HG03558 (cell line): ENCODE data around the gene CCHCR1.
"Not testable (repeated sequence)": the region's sequence is repeated elsewhere in the genome, so short reads cannot be mapped to it uniquely, and the experiment has no call there.

Experiments
- ATAC-seq: cut with Tn5 transposase; IDR thresholded peaks from one replicate; pipeline ENCODE4 v1.9.1; 2021; ENCODE audit warnings: moderate number of reproducible peaks; ENCODE audit not compliant: unreplicated experiment; ENCODE audit errors: extremely low read depth

The CCHCR1 gene

GRCh38 chr6:31157513-31158139 is at the start of gene CCHCR1:
CCHCR1 (minus strand) TSS chr6:31157802; CDS start chr6:31157600, 202 bp downstream.
- ATAC-seq, result no peak

GRCh38 chr6:31205638-31206037 is 48.0 kb upstream of the CCHCR1 start:
- no peak for ATAC-seq

GRCh38 chr6:31204751-31205145 is 47.1 kb upstream of the CCHCR1 start:
- no peak for ATAC-seq

GRCh38 chr6:31203345-31203979 is 45.9 kb upstream of the CCHCR1 start:
- ATAC-seq, result peak; percentile 35

- no peak for ATAC-seq
Measured at GRCh38 chr6:31202259-31203166, 44.9 kb upstream of the CCHCR1 start.

GRCh38 chr6:31199105-31199452 is 41.5 kb upstream of the CCHCR1 start:
- ATAC-seq, result not testable (repeated sequence)

GRCh38 chr6:31197559-31198305 is 40.1 kb upstream of the CCHCR1 start:
- peak; percentile 32 for ATAC-seq

GRCh38 chr6:31196251-31197022 is 38.8 kb upstream of the CCHCR1 start:
- not testable (repeated sequence) for ATAC-seq

GRCh38 chr6:31195308-31195979 is 37.8 kb upstream of the CCHCR1 start:
- ATAC-seq, result not testable (repeated sequence)

- no peak for ATAC-seq
Measured at GRCh38 chr6:31194061-31194834, 36.6 kb upstream of the CCHCR1 start.

GRCh38 chr6:31193206-31193605 is 35.6 kb upstream of the CCHCR1 start:
- ATAC-seq, result no peak

GRCh38 chr6:31192431-31193105 is 35.0 kb upstream of the CCHCR1 start:
- ATAC-seq, result not testable (repeated sequence)

GRCh38 chr6:31190488-31190887 is 32.9 kb upstream of the CCHCR1 start:
- ATAC-seq, result no peak

- not testable (repeated sequence) for ATAC-seq
Measured at GRCh38 chr6:31189223-31189622, 31.6 kb upstream of the CCHCR1 start.

- no peak for ATAC-seq
Measured at GRCh38 chr6:31187780-31188194, 30.2 kb upstream of the CCHCR1 start.

- no peak for ATAC-seq
Measured at GRCh38 chr6:31186052-31186734, 28.6 kb upstream of the CCHCR1 start.

- not testable (repeated sequence) for ATAC-seq
Measured at GRCh38 chr6:31185695-31186051, 28.1 kb upstream of the CCHCR1 start.
